ENCODE measurements around the gene PIP5K1B.
"Not testable (repeated sequence)": the region's sequence is repeated elsewhere in the genome, so short reads cannot be mapped to it uniquely, and the experiment has no call there.

PIP5K1B gene

GRCh38 chr9:69045821-69046220 is 340.8 kb downstream of the PIP5K1B start:
- Histone ChIP-seq H3K4me1 (ENCODE audit: insufficient read depth, insufficient read length) (peaks cover 8% of the 10 kb centered on the region), H3K9me3 (ENCODE audit: insufficient read depth, low read length) (no peaks in the 10 kb centered on the region), H3K27me3 (ENCODE audit: insufficient read depth, insufficient read length) (no peaks in the 10 kb centered on the region), H3K36me3 (ENCODE audit: insufficient read depth, insufficient read length, low read length) (peaks cover 34% of the 10 kb centered on the region), H3K9ac (ENCODE audit: insufficient read length, low read depth) (peak overlapping the region; percentile 39), H3K4me3 (ENCODE audit: insufficient read length, low read depth) (no peak overlapping the region)
- DNase-seq (ENCODE audit: low read depth, low spot score), result peak; percentile 15
- TF ChIP-seq ZNF274 (IDR thresholded peaks at IDR 0.05; ENCODE audit: low read depth, low read length) (no peak), SUZ12 (IDR thresholded peaks at IDR 0.05; ENCODE audit: extremely low read depth, insufficient read depth, insufficient read length) (no peak), YY1 (IDR thresholded peaks at IDR 0.05; ENCODE audit: insufficient read depth, insufficient read length) (no peak)

- no peaks in the 10 kb centered on the region for H3K9me3 ChIP-seq (ENCODE audit: insufficient read depth, low read length)
- H3K27me3 ChIP-seq (ENCODE audit: insufficient read depth, insufficient read length), result no peaks in the 10 kb centered on the region
- no peak for DNase-seq (ENCODE audit: low read depth, low spot score)
- peaks cover 8% of the 10 kb centered on the region for H3K4me1 ChIP-seq (ENCODE audit: insufficient read depth, insufficient read length)
- H3K36me3 ChIP-seq (ENCODE audit: insufficient read depth, insufficient read length, low read length), result peaks cover 38% of the 10 kb centered on the region
- TF ChIP-seq YY1 (IDR thresholded peaks at IDR 0.05; ENCODE audit: insufficient read depth, insufficient read length) (no peak), ZNF274 (IDR thresholded peaks at IDR 0.05; ENCODE audit: low read depth, low read length) (no peak), SUZ12 (IDR thresholded peaks at IDR 0.05; ENCODE audit: extremely low read depth, insufficient read depth, insufficient read length) (no peak)
- H3K4me3 ChIP-seq (ENCODE audit: insufficient read length, low read depth), result no peak overlapping the region
- H3K9ac ChIP-seq (ENCODE audit: insufficient read length, low read depth), result no peak overlapping the region
Observed at GRCh38 chr9:69046723-69047122, 341.7 kb downstream of the PIP5K1B start.

- TF ChIP-seq SUZ12 (IDR thresholded peaks at IDR 0.05; ENCODE audit: extremely low read depth, insufficient read depth, insufficient read length) (no peak), YY1 (IDR thresholded peaks at IDR 0.05; ENCODE audit: insufficient read depth, insufficient read length) (no peak), ZNF274 (IDR thresholded peaks at IDR 0.05; ENCODE audit: low read depth, low read length) (no peak)
- Histone ChIP-seq H3K9ac (ENCODE audit: insufficient read length, low read depth) (no peak overlapping the region), H3K4me1 (ENCODE audit: insufficient read depth, insufficient read length) (peaks cover 8% of the 10 kb centered on the region), H3K4me3 (ENCODE audit: insufficient read length, low read depth) (no peak overlapping the region), H3K36me3 (ENCODE audit: insufficient read depth, insufficient read length, low read length) (peaks cover 38% of the 10 kb centered on the region), H3K27me3 (ENCODE audit: insufficient read depth, insufficient read length) (no peaks in the 10 kb centered on the region), H3K9me3 (ENCODE audit: insufficient read depth, low read length) (no peaks in the 10 kb centered on the region)
- DNase-seq (ENCODE audit: low read depth, low spot score), result no peak
Observed at GRCh38 chr9:69047371-69047770, 342.3 kb downstream of the PIP5K1B start.

GRCh38 chr9:69049094-69049493 is 344.1 kb downstream of the PIP5K1B start:
- no peaks in the 10 kb centered on the region for H3K27me3 ChIP-seq (ENCODE audit: insufficient read depth, insufficient read length)
- peaks cover 38% of the 10 kb centered on the region for H3K36me3 ChIP-seq (ENCODE audit: insufficient read depth, insufficient read length, low read length)
- TF ChIP-seq ZNF274 (IDR thresholded peaks at IDR 0.05; ENCODE audit: low read depth, low read length) (no peak), SUZ12 (IDR thresholded peaks at IDR 0.05; ENCODE audit: extremely low read depth, insufficient read depth, insufficient read length) (no peak), YY1 (IDR thresholded peaks at IDR 0.05; ENCODE audit: insufficient read depth, insufficient read length) (no peak)
- no peaks in the 10 kb centered on the region for H3K9me3 ChIP-seq (ENCODE audit: insufficient read depth, low read length)
- H3K9ac ChIP-seq (ENCODE audit: insufficient read length, low read depth), result no peak overlapping the region
- DNase-seq (ENCODE audit: low read depth, low spot score), result no peak
- peaks cover 6% of the 10 kb centered on the region for H3K4me1 ChIP-seq (ENCODE audit: insufficient read depth, insufficient read length)
- H3K4me3 ChIP-seq (ENCODE audit: insufficient read length, low read depth), result no peak overlapping the region

GRCh38 chr9:69050936-69051335 is 345.9 kb downstream of the PIP5K1B start:
- peaks cover 52% of the 10 kb centered on the region for H3K36me3 ChIP-seq (ENCODE audit: insufficient read depth, insufficient read length, low read length)
- not testable (repeated sequence) for H3K4me3 ChIP-seq (ENCODE audit: insufficient read length, low read depth); DNase-seq (ENCODE audit: low read depth, low spot score); H3K27me3 ChIP-seq (ENCODE audit: insufficient read depth, insufficient read length); H3K9ac ChIP-seq (ENCODE audit: insufficient read length, low read depth); H3K4me1 ChIP-seq (ENCODE audit: insufficient read depth, insufficient read length); H3K9me3 ChIP-seq (ENCODE audit: insufficient read depth, low read length)

- Histone ChIP-seq H3K9me3 (ENCODE audit: insufficient read depth, low read length) (no peaks in the 10 kb centered on the region), H3K27me3 (ENCODE audit: insufficient read depth, insufficient read length) (no peaks in the 10 kb centered on the region), H3K36me3 (ENCODE audit: insufficient read depth, insufficient read length, low read length) (peaks cover 36% of the 10 kb centered on the region), H3K4me1 (ENCODE audit: insufficient read depth, insufficient read length) (no peaks in the 10 kb centered on the region), H3K4me3 (ENCODE audit: insufficient read length, low read depth) (no peak overlapping the region), H3K9ac (ENCODE audit: insufficient read length, low read depth) (no peak overlapping the region)
- TF ChIP-seq ZNF274 (IDR thresholded peaks at IDR 0.05; ENCODE audit: low read depth, low read length) (no peak), SUZ12 (IDR thresholded peaks at IDR 0.05; ENCODE audit: extremely low read depth, insufficient read depth, insufficient read length) (no peak), YY1 (IDR thresholded peaks at IDR 0.05; ENCODE audit: insufficient read depth, insufficient read length) (no peak)
- DNase-seq (ENCODE audit: low read depth, low spot score), result no peak
Observed at GRCh38 chr9:69054989-69055388, 349.9 kb downstream of the PIP5K1B start.

GRCh38 chr9:69056191-69056815 is 351.3 kb downstream of the PIP5K1B start:
- peaks cover 39% of the 10 kb centered on the region for H3K36me3 ChIP-seq (ENCODE audit: insufficient read depth, insufficient read length, low read length)
- TF ChIP-seq SUZ12 (IDR thresholded peaks at IDR 0.05; ENCODE audit: extremely low read depth, insufficient read depth, insufficient read length) (no peak), ZNF274 (IDR thresholded peaks at IDR 0.05; ENCODE audit: low read depth, low read length) (no peak), YY1 (IDR thresholded peaks at IDR 0.05; ENCODE audit: insufficient read depth, insufficient read length) (no peak)
- no peaks in the 10 kb centered on the region for H3K9me3 ChIP-seq (ENCODE audit: insufficient read depth, low read length)
- no peak overlapping the region for H3K9ac ChIP-seq (ENCODE audit: insufficient read length, low read depth)
- no peaks in the 10 kb centered on the region for H3K27me3 ChIP-seq (ENCODE audit: insufficient read depth, insufficient read length)
- no peak for DNase-seq (ENCODE audit: low read depth, low spot score)
- H3K4me3 ChIP-seq (ENCODE audit: insufficient read length, low read depth), result no peak overlapping the region
- peaks cover 2% of the 10 kb centered on the region for H3K4me1 ChIP-seq (ENCODE audit: insufficient read depth, insufficient read length)

All from NT2/D1 (cell line).